SK-N-SH (cell line): Measurements from ENCODE around the gene MAD1L1. TPM values are rescaled to one million over a fixed set of nuclear protein-coding genes. Genes with fewer than 3 reads are reported as not detected.

Source experiments
- CTCF ChIA-PET: fragments of 300-600, 350-600 bp; formaldehyde crosslinking; extraction: SDS; loops from one replicate; lab custom pipeline; 2021; lab: Yijun Ruan, JAX
- POLR2A ChIA-PET: fragments of 350-600 bp; sonication (Branson Sonifier 250); formaldehyde crosslinking; extraction: SDS; loops from one replicate; lab custom pipeline; 2020; ENCODE audit warnings: antibody characterized with exemption, inconsistent platforms; lab: Yijun Ruan, JAX
- DNase-seq: peaks from one replicate; pipeline ENCODE4 v3.0.0; 2012
- H2AFZ ChIP-seq: fragments of 200-600 bp; sonication (generic); 2 replicates; pipeline ENCODE4 v1.8.1; 2016; ENCODE audit warnings: antibody characterized with exemption, mild to moderate bottlenecking, low read depth
- H3F3A ChIP-seq: fragments of 200-600 bp; sonication (generic); replicated peaks from 2 replicates; pipeline ENCODE3; 2016; ENCODE audit warnings: antibody characterized with exemption, mild to moderate bottlenecking; ENCODE audit not compliant: insufficient read depth
- H3K27ac ChIP-seq, 2 experiments: fragments of 200-500 bp in 1 of 2; fragments of 200-600 bp in 1 of 2; sonication (Bioruptor generic) in 1 of 2; sonication (generic), shearing (Covaris generic) in 1 of 2; 2 replicates each; pipeline versions ENCODE4 v1.5.1 to v1.6.1; 2014 to 2016; ENCODE audit warnings: low read depth in 2 of 2, inconsistent platforms in 1 of 2, low read length in 1 of 2, mild to moderate bottlenecking in 1 of 2, mixed read lengths in 1 of 2
- H3K27me3 ChIP-seq: fragments of 200-600 bp; sonication (generic), shearing (Covaris generic); 2 replicates; pipeline ENCODE4 v1.6.1; 2016; ENCODE audit warnings: mixed run types; ENCODE audit not compliant: insufficient read depth
- H3K36me3 ChIP-seq, 2 experiments: fragments of 200-500 bp in 1 of 2; fragments of 200-600 bp in 1 of 2; sonication (Bioruptor generic) in 1 of 2; sonication (generic) in 1 of 2; replicated peaks in 1 of 2; 2 replicates each; pipeline versions ENCODE3 to v1.5.1; 2014 to 2016; ENCODE audit warnings: low read length in 1 of 2, mild to moderate bottlenecking in 1 of 2; ENCODE audit not compliant: insufficient read depth in 2 of 2, control insufficient read depth in 1 of 2
- H3K4me1 ChIP-seq, 2 experiments: fragments of 200-500 bp in 1 of 2; fragments of 200-600 bp in 1 of 2; sonication (Bioruptor generic) in 1 of 2; sonication (generic), shearing (Covaris generic) in 1 of 2; 2 replicates each; pipeline versions ENCODE4 v1.5.1 to v1.6.1; 2014 to 2016; ENCODE audit warnings: low read depth in 1 of 2, low read length in 1 of 2, mixed run types in 1 of 2; ENCODE audit not compliant: insufficient read depth in 2 of 2, control insufficient read depth in 1 of 2
- H3K4me2 ChIP-seq: fragments of 200-600 bp; sonication (generic), shearing (Covaris generic); 2 replicates; pipeline ENCODE4 v1.6.1; 2017; ENCODE audit warnings: mixed run types
- H3K4me3 ChIP-seq, 2 experiments: fragments of 200-500 bp in 1 of 2; fragments of 200-600 bp in 1 of 2; sonication (Bioruptor generic) in 1 of 2; sonication (generic), shearing (Covaris generic) in 1 of 2; 2 replicates each; pipeline versions ENCODE4 v1.5.1 to v1.8.1; 2014 to 2016; ENCODE audit warnings: low read depth in 2 of 2, inconsistent platforms in 1 of 2, low read length in 1 of 2, mild to moderate bottlenecking in 1 of 2, mixed read lengths in 1 of 2, moderate library complexity in 1 of 2
- H3K79me2 ChIP-seq: fragments of 200-600 bp; sonication (generic); 2 replicates; pipeline ENCODE4 v1.8.1; 2017; ENCODE audit warnings: mild to moderate bottlenecking; ENCODE audit not compliant: insufficient read depth
- H3K9ac ChIP-seq: fragments of 200-600 bp; sonication (generic); 2 replicates; pipeline ENCODE4 v1.6.1; 2017; ENCODE audit warnings: mixed run types
- H3K9me2 ChIP-seq: fragments of 200-600 bp; sonication (generic); 2 replicates; pipeline ENCODE4 v1.6.1; 2017; ENCODE audit warnings: mixed run types
- H3K9me3 ChIP-seq: fragments of 200-600 bp; sonication (generic); 2 replicates; pipeline ENCODE4 v1.6.1; 2017; ENCODE audit warnings: mixed run types, mild to moderate bottlenecking, moderate library complexity
- H4K20me1 ChIP-seq: fragments of 200-600 bp; sonication (generic); 2 replicates; pipeline ENCODE4 v1.6.1; 2017; ENCODE audit warnings: mild to moderate bottlenecking, mixed run types; ENCODE audit not compliant: insufficient read depth
- ELF1 ChIP-seq: IDR thresholded peaks from 2 replicates; pipeline ENCODE4 v1.4.0; 2012
- EP300 ChIP-seq, 2 experiments: IDR thresholded peaks; 2 replicates each; pipeline versions ENCODE4 v1.4.0 to v1.6.1; 2012; ENCODE audit warnings: borderline replicate concordance in 1 of 2, low read depth in 1 of 2, low read length in 1 of 2
- FOXJ3 ChIP-seq: sonication (generic); formaldehyde crosslinking; IDR thresholded peaks from 2 replicates; pipeline ENCODE4 v1.5.1; 2020; ENCODE audit warnings: mild to moderate bottlenecking, missing genetic modification reagents
- FOXM1 ChIP-seq: IDR thresholded peaks from 2 replicates; pipeline ENCODE4 v1.4.0; 2012; ENCODE audit warnings: low read depth, mild to moderate bottlenecking
- JUND ChIP-seq: IDR thresholded peaks from 2 replicates; pipeline ENCODE4 v1.4.0; 2012
- MEF2A ChIP-seq: IDR thresholded peaks from 2 replicates; pipeline ENCODE4 v1.4.0; 2012; ENCODE audit warnings: low read depth, borderline replicate concordance
- MXI1 ChIP-seq: IDR thresholded peaks from 2 replicates; pipeline ENCODE4 v1.6.1; 2012; ENCODE audit warnings: mild to moderate bottlenecking, low read depth, low read length, improper control_type of control experiment
- NFIC ChIP-seq: IDR thresholded peaks from 2 replicates; pipeline ENCODE4 v1.4.0; 2012; ENCODE audit warnings: borderline replicate concordance
- POLR2AphosphoS5 ChIP-seq: IDR thresholded peaks from 2 replicates; pipeline ENCODE4 v1.6.1; 2012; ENCODE audit warnings: low read depth, low read length
- RAD21 ChIP-seq: IDR thresholded peaks from 2 replicates; pipeline ENCODE4 v1.6.1; 2012; ENCODE audit warnings: mild to moderate bottlenecking, low read length
- RFX5 ChIP-seq: IDR thresholded peaks from 2 replicates; pipeline ENCODE4 v1.6.1; 2012; ENCODE audit warnings: mild to moderate bottlenecking, improper control_type of control experiment, low read length
- RXRA ChIP-seq: IDR thresholded peaks from 2 replicates; pipeline ENCODE4 v1.4.0; 2012; ENCODE audit warnings: low read depth, mild to moderate bottlenecking, borderline replicate concordance
- SIN3A ChIP-seq: IDR thresholded peaks from 2 replicates; pipeline ENCODE4 v1.6.1; 2012; ENCODE audit warnings: low read depth, mild to moderate bottlenecking, low read length, moderate library complexity, borderline replicate concordance
- SMC3 ChIP-seq: IDR thresholded peaks from 2 replicates; pipeline ENCODE4 v1.6.1; 2012; ENCODE audit warnings: low read depth, low read length, improper control_type of control experiment
- TAF1 ChIP-seq: IDR thresholded peaks from 2 replicates; pipeline ENCODE4 v1.6.1; 2012; ENCODE audit warnings: low read depth, mild to moderate bottlenecking, low read length, moderate library complexity, borderline replicate concordance
- TEAD4 ChIP-seq: IDR thresholded peaks from 2 replicates; pipeline ENCODE4 v1.4.0; 2012; ENCODE audit warnings: mild to moderate bottlenecking, borderline replicate concordance; ENCODE audit not compliant: insufficient read depth
- WGBS: methylation state at CpG from one replicate; pipeline ENCODE4 v1.1.6; 2017; ENCODE audit warnings: low lambda C conversion rate; 5-methylcytosine and 5-hydroxymethylcytosine counted together
- polyA plus RNA-seq, 3 experiments: library from polyadenylated mRNA; depleted of rRNA; stranded (reverse); fragments of >200 nt; gene quantifications; 2 replicates each; pipeline ENCODE4 v1.2.3, GENCODE V29; 2012
- TF ChIP-seq, protein P1 (sequence below): IDR thresholded peaks from 2 replicates; pipeline ENCODE4 v1.4.0; 2012; ENCODE audit warnings: low read depth, borderline replicate concordance
- TF ChIP-seq, protein P2 (sequence below): IDR thresholded peaks from 2 replicates; pipeline ENCODE4 v1.6.1; 2012; ENCODE audit warnings: mild to moderate bottlenecking, low read depth, low read length, moderate library complexity

The MAD1L1 gene
- polyA plus RNA-seq, 1 of the 3 experiments (the other 2 are of a cell fraction): 46.2 TPM

DNA sequence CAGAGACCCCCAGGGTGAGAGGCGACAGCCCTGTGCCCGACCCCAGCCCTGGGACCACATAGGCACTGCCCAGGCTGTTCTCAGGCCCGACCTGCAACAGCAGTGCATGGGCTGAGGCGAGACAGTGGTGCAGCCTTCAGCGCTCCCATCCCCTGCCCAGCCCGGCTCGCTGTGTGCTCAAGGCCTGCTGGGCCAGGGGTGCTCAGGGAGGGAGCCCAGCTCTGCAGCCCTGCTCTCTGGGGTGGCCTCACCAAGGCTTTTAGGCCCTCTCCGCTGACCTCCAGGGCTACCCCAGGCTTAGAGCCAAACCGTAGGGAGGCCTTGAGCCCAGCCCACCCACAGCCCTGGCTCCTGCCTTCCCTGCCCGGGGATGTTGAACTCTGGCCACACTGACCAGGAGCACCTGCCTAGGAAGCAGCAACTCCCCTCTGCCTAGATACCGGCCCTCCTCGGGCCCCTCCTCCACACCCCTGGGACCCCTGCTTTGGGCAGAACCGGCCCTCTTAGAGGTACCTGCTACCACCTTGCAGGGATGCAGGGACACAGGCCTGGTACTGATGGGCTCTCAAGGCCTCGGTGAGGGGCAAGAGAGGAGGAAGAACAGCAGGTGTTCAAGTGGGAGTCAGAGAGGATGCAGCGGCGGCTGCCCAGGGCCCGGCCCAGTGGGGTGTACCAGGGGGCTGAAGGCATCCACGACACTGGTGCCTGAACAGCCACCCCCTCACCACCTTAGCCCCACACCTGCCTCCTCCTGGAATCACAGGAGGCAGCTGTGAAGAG lies 331.1 kb downstream of the MAD1L1 start:
- CTCF ChIA-PET: no interaction called here
- TF ChIP-seq TAF1 (no peak), RFX5 (no peak), FOXJ3 (CRISPR knock-in tag) (no peak), EP300 (IDR thresholded peaks at IDR 0.05; ENCODE audit: borderline replicate concordance in 1 of 2, low read depth in 1 of 2, low read length in 1 of 2) (no peak), RAD21 (no peak), ELF1 (no peak), TEAD4 (no peak)
- TF ChIP-seq, protein P1, sequence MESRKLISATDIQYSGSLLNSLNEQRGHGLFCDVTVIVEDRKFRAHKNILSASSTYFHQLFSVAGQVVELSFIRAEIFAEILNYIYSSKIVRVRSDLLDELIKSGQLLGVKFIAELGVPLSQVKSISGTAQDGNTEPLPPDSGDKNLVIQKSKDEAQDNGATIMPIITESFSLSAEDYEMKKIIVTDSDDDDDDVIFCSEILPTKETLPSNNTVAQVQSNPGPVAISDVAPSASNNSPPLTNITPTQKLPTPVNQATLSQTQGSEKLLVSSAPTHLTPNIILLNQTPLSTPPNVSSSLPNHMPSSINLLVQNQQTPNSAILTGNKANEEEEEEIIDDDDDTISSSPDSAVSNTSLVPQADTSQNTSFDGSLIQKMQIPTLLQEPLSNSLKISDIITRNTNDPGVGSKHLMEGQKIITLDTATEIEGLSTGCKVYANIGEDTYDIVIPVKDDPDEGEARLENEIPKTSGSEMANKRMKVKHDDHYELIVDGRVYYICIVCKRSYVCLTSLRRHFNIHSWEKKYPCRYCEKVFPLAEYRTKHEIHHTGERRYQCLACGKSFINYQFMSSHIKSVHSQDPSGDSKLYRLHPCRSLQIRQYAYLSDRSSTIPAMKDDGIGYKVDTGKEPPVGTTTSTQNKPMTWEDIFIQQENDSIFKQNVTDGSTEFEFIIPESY: no peak
- TF ChIP-seq, all 33 proteins: peak for 0
- Histone ChIP-seq H3K9me2 (no peaks in the 10 kb centered on the region), H3F3A (no peaks in the 10 kb centered on the region), H3K79me2 (no peaks in the 10 kb centered on the region), H3K9me3 (no peaks in the 10 kb centered on the region), H3K4me1 (peaks cover 0 to 45% of the 10 kb centered on the region in 2 experiments; a peak in 1 of 4 replicates), H3K4me3 (no peak overlapping the region), H3K9ac (no peak overlapping the region), H3K4me2 (no peak overlapping the region), H4K20me1 (no peaks in the 10 kb centered on the region), H3K27me3 (no peaks in the 10 kb centered on the region), H3K27ac (no peak overlapping the region; a peak in 1 of 4 replicates), H3K36me3 (peaks cover 0 to 16% of the 10 kb centered on the region in 2 experiments), H2AFZ (no peak overlapping the region)
- POLR2A ChIA-PET: no interaction called here
- DNase-seq: no peak
- 97% methylated on average over 13 of the region's 18 CpGs for WGBS

- DNase-seq: no peak
- no peak overlapping the region for H3K9ac ChIP-seq
- peaks cover 0 to 21% of the 10 kb centered on the region in 2 experiments for H3K36me3 ChIP-seq
- no peaks in the 10 kb centered on the region for H3K9me2 ChIP-seq
- peak overlapping the region in 1 of 2 experiments; percentile 83; a peak in 2 of 4 replicates for H3K27ac ChIP-seq
- 88% methylated on average over 8 of the region's 13 CpGs for WGBS
- no peak overlapping the region for H3K4me2 ChIP-seq
- ChIA-PET POLR2A (no interaction called here), CTCF (interaction anchor here (1.0 to 5.2 kb wide), 2 partner anchors 16 to 322 kb away, joined by 4 to 24 read pairs; no protein-coding TSS in a partner anchor)
- H3K9me3 ChIP-seq: no peaks in the 10 kb centered on the region
- no peaks in the 10 kb centered on the region for H4K20me1 ChIP-seq
- no peaks in the 10 kb centered on the region for H3F3A ChIP-seq
- H3K27me3 ChIP-seq: no peaks in the 10 kb centered on the region
- H3K4me3 ChIP-seq: no peak overlapping the region
- H3K79me2 ChIP-seq: no peaks in the 10 kb centered on the region
- H3K4me1 ChIP-seq: peaks cover 0 to 46% of the 10 kb centered on the region in 2 experiments; a peak in 1 of 4 replicates
- H2AFZ ChIP-seq: no peak overlapping the region
- TF ChIP-seq FOXJ3 (CRISPR knock-in tag): no peak
- TF ChIP-seq MXI1: no peak
- TF ChIP-seq MEF2A: no peak
- TF ChIP-seq FOXM1: no peak
- TF ChIP-seq SMC3: no peak
- TF ChIP-seq, protein P1: no peak
- TF ChIP-seq JUND: no peak
- TF ChIP-seq SIN3A: no peak
- TF ChIP-seq RFX5: no peak
- TF ChIP-seq, protein P2, sequence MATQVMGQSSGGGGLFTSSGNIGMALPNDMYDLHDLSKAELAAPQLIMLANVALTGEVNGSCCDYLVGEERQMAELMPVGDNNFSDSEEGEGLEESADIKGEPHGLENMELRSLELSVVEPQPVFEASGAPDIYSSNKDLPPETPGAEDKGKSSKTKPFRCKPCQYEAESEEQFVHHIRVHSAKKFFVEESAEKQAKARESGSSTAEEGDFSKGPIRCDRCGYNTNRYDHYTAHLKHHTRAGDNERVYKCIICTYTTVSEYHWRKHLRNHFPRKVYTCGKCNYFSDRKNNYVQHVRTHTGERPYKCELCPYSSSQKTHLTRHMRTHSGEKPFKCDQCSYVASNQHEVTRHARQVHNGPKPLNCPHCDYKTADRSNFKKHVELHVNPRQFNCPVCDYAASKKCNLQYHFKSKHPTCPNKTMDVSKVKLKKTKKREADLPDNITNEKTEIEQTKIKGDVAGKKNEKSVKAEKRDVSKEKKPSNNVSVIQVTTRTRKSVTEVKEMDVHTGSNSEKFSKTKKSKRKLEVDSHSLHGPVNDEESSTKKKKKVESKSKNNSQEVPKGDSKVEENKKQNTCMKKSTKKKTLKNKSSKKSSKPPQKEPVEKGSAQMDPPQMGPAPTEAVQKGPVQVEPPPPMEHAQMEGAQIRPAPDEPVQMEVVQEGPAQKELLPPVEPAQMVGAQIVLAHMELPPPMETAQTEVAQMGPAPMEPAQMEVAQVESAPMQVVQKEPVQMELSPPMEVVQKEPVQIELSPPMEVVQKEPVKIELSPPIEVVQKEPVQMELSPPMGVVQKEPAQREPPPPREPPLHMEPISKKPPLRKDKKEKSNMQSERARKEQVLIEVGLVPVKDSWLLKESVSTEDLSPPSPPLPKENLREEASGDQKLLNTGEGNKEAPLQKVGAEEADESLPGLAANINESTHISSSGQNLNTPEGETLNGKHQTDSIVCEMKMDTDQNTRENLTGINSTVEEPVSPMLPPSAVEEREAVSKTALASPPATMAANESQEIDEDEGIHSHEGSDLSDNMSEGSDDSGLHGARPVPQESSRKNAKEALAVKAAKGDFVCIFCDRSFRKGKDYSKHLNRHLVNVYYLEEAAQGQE: no peak
- no peak for TF ChIP-seq POLR2AphosphoS5
- TF ChIP-seq EP300 (IDR thresholded peaks at IDR 0.05; ENCODE audit: borderline replicate concordance in 1 of 2, low read depth in 1 of 2, low read length in 1 of 2): no peak
- TF ChIP-seq ELF1: no peak
- TF ChIP-seq NFIC: no peak
- TF ChIP-seq RXRA: no peak
Measured at GRCh38 chr7:1900847-1901246, 331.9 kb downstream of the MAD1L1 start.
